Urothelium cell line (cell line): ENCODE measurements around the gene DDI2.

Experiments used
- DNase-seq: peaks from one replicate; pipeline ENCODE4 v3.0.0; 2011; ENCODE audit warnings: low spot score, mixed read lengths
- FAIRE-seq: peaks from 2 replicates; lab custom pipeline; 2011; peaks lifted over from hg19 to GRCh38; lab: Jason Lieb, UNC

Gene DDI2

DNA sequence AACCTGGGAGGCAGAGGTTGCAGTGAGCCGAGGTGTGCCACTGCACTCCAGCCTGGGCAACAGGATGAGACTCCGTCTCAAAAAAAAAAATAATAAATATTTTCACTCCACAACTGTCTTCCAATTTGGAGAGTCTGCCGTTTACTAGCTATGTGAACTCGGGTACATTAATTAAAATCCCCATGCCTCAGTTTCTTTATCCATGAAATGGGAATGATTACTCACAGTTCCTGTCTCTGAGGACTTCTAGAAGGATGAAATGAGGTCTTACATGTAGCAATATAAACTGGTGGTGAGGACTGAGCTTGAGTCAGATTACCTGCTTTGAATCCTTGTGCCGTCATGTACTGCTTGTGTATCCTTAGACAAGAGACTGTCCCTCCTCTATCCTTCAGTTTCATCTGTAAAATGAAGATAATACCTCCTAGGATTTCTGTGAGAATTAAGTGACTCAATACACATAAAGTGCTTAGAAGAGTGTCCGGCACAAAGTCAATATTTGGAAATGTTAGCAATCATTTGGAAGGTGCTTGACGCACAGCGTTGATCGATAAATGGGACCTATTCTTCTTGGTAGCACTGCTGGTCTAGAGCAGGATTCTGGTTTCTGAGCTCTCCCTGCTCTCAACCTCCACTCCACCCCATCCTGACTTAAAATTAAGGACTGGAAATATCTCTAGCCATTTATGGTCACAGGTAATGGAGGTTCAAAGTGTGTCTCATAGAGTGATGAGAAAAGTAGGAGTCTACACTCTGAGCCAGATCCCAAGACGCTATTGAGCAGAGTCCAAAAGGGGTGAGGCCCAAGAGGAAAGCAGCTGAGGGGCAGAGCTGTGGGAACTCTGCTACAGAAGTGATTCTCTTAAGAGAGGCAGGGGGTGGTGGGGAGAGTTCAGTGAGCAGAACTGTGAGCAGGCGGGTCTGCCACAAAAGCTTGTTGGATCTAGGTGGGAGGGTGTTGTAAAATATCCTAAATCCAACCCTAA, 11.6 kb upstream of the DDI2 start:
- no peak for DNase-seq
- no peak for FAIRE-seq

DNA sequence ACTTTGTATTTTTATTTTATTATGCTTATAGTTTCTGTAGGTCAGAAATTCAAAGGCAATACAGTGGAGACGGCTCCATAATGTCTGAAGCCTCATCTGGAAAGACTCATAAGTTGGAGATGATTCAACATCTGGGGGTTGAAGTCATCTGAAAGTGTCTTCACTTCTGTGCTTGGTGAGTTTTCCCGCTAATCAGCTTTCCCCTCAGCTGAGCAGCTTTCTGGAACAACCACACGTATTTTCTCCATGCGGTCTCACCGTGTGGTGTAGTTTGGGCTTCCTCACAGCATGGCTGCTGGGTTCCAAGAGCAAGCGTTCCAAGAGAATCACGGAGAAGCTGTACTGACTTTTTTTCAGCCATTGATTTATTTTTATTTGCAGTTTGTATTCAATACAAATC, 7.6 kb upstream of the DDI2 start:
- DNase-seq (no peak), FAIRE-seq (no peak)

DNA sequence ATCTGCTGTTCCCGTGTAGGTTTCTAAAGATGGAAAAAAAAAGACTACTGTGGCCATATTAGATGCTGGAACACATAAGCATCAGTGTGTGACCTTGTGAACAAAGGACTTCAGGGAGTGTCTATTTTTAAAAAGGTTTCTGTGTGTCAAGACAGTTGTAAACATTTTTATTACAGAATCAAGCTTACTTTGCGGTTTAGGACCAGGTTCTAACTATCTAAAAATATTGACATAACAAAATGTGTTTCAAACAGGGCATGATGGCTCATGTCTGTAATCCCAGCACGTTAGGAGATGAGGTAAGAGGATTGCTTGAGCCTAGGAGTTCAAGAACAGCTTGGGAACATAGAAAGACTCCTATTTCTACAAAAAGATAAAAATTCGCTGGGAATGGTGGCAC, 7.1 kb upstream of the DDI2 start:
- DNase-seq = no peak
- no peak for FAIRE-seq

DNA sequence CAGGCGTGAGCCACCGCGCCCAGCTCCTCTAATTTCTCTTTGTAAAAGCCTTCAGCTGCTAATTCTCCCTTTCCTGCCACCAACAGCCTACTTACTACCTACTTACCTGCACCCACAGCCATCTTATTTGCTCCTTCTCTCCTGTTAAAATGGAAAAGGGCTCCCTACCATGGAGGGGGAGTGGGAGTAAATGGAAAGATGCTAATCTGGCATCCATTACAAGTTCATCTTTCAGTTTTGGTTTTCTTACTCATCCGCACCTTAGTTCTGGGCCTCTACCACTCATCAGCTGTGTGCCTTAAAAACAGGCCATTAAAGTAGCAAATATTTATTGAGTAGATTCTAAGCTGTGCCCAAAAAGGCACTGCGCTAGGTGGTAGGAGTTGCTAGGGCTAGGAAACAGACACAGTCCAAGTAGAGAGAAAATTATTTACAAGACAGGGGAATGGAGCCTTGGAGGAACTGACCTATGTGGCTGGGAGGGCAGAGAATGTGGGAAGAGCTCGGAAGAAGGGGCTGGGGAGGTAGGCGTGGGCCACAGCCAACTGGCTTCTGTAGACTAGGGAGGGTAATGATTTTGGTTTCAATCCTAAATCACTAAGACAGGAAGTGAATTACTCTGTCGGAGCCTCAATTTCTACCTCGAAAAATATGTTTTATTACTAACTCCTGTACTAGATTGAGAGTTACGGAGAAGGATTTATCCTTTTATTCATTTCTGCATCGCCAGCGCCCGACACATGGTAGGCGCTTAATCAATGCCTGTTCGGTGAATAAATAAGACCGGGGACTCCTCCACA, 685 bp upstream of the DDI2 start:
- FAIRE-seq = no peak
- peak; percentile 24 for DNase-seq

DNA sequence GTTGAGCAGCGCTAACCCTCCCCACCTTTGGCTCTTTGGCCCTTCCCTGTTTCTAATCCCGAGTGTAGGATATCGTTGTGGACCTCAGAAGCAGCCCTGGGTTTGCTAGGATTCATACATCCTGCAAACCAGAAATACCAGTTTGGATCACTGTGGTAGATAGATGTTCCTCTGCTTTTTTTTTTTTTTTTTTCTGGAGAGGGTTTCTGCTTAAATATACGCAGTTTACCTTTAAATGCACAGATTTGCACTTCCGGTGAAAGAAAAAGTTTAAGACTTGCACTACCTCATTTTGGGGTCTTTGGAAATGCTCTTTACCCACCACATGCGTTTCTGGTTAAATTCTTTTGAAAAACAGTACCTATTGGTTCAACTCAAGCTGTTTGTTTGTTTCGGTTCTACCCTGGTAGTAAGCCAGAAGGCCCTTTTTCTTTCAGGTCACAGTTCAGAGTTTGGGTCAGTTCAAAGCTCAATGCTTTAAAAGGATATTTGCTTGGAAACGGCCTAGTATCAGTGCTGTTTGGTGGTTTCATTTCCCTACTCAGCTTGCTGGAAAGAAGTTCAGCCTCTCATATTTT, 908 bp downstream of the DDI2 start:
- no peak for FAIRE-seq
- DNase-seq = no peak

DNA sequence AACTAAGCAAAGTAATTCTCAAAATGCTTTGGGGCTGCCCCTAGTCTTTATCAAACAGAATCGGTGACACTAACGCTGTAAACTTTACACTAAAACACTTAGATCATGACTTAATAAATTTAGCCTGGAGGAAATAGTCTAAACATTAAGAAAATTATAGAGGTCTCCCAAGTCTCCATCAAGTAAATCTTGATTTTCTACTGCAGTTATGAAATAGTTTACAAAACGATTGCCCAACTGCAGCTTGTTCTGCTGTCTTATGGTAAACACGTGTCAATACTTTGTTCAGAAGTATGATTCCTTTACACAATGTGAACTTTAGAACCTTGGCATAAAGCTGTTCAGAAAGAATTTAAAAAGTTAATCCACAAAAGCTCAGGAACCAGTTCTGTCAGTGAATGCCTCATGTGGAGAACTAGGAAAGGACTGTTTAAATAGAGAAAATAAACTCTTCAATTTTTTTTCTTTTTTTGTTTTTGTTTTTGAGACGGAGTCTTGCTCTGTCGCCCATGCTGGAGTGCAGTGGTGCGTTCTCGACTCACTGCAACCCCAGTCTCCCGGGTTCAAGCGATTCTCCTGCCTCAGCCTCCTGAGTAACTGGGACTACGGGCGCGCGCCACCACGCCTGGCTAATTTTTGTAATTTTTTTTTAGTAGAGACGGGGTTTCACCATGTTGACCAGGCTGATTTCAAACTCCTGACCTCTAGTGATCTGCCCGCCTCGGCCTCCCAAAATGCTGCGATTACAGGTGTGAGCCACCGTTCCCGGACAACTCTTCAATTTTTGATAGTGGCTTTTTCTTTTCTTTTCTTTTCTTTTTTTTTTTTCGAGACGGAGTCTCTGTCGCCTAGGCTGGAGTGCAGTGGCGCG, 1.6 kb downstream of the DDI2 start:
- no peak for DNase-seq
- FAIRE-seq = no peak

DNA sequence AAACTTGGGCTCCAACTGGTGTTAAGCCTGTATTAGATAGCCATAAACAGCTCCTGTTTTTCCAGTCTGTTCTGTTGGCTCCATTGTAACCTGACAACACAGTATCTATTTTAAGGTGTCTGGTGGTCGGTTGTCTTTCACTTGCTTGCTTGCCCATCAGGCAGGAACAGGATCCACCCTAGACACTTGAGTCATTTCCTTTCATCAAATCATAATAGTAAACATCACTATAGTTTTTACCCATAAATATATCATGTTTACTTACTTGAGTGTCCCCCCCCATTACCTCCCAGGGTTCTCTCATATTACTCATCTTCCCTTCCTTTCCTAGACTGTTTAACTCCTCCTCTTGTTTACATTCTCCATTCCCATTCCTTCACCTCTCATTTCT, 2.9 kb downstream of the DDI2 start:
- no peak for DNase-seq
- FAIRE-seq = no peak

DNA sequence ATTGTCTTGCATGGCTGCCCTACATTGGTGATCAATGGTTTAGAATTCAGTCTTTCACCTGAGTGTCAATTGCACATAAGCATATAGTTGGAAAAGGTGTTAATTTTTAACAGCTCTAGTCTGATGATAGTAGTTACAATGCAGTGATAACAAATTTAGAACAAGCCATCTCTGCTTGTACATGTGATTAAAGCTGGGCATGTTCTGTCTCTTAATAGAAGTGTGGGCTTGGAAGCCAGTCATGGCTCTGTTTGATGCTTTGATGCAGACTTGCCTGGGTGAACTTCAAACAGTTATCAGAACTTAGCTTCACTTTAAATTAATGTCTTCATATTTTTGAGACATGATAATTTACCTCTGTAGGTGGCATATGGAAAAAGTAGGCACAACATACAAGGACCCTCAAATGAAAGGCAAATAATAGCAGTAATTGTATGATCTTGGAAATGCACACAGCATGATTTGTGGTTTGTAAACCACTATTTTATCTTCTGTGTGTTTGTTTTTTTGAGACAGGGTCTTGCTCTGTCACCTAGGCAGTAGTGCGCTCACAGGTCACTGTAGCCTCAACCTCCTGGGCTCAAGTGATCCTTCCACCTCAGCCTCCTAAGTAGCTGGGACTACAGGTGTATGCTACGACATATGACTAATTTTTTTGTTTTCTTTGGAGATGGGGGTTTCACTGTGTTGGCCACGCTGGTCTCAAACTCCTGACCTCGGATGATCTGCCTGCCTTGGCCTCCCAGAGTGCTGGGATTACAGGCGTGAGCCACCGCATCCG, 3.8 kb downstream of the DDI2 start:
- DNase-seq (no peak), FAIRE-seq (no peak)

DNA sequence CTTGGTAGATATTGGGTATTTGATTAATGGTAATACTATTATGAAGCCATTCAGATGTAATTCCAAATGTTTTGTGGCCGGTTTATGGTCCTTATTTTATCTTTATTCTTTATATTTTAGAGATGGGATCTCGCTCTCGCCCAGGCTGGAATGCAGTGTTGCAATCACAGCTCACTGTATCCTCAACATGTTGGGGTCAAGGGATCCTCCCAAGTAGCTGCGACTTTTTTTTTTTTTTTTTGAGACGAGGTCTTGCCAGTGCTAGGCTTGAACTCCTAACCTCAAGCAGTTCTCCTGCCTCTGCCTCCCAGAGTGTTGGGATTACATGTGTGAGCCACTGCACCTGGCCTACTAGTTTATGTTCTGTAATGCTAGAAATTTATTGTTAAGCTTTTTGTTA, 4.7 kb downstream of the DDI2 start:
- FAIRE-seq (no peak), DNase-seq (no peak)

DNA sequence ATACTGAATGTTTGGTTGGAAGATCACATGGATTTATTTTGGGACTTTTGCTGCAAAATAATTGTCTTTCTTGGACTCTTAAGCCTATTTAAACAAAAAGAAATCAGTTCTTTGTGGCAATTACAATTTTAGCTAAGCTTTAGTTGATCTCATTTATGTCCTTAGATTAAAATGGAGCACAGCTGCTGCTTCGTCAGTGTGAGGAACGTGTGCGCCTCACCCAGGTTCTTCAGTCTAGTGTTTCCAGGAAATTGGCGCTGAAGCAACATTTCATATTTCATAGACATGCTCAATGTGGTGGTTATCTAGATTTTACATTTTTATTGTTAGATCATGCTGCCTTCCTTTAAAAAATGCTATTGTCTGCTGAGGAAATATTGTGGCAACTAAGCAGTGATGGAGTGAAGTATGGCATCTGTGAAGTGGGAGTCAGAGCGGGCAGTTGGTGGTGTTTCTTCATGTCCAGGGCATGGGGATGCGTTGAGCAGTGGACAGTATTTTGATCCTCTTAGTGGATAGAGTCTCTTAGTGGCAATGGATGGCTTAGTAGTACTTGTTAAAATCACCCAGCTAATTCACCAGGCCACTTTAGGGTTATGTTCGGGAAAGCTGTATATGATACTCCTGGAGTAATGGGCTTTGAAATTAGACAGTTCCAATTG, 5.6 kb downstream of the DDI2 start:
- DNase-seq = no peak
- no peak for FAIRE-seq

DNA sequence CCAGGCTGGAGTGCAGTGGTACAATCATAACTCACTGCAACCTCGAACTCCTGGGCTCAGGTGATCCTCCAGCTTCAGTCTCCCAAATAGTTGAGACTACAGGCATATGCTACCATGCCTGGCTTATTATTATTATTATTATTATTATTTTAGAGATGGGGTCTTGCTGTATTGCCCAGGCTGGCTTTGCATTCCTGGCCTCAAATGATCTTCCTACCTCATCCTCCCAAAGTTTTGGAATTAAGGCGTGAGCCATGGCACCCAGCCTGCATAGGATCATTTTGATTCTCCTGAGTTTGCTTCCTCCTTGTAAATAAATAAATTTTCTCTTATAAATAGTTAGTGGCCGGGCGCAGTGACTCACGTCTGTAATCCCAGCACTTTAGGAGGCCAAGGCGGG, 6.2 kb downstream of the DDI2 start:
- DNase-seq (no peak), FAIRE-seq (no peak)

DNA sequence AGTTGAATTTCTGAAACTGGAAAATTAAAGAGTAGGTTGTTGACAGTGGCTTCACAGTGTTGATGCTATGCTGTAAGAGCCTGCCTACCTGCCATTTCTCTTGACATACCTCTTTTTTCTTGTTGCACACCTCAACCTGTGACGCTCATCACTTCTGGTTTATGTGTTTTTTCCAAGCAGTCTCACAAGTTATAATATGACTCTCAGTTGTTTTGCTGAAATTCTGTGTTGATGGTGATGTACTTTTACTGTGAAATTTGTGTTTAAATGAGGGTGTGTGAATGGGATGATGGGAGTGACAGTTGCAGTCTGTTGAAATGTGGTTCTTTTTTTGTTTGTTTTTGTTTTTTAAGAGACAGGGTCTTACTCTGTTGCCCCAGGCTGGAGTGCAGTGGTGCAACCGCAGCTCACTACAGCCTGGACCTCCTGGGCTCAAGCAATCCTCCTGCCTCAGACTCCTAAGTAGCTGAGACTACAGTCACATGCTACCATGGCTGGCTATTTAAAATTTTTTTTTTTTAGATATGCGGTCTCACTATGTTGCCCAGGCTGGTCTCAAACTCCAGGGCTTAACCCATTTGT, 7.0 kb downstream of the DDI2 start:
- DNase-seq = no peak
- FAIRE-seq = no peak

DNA sequence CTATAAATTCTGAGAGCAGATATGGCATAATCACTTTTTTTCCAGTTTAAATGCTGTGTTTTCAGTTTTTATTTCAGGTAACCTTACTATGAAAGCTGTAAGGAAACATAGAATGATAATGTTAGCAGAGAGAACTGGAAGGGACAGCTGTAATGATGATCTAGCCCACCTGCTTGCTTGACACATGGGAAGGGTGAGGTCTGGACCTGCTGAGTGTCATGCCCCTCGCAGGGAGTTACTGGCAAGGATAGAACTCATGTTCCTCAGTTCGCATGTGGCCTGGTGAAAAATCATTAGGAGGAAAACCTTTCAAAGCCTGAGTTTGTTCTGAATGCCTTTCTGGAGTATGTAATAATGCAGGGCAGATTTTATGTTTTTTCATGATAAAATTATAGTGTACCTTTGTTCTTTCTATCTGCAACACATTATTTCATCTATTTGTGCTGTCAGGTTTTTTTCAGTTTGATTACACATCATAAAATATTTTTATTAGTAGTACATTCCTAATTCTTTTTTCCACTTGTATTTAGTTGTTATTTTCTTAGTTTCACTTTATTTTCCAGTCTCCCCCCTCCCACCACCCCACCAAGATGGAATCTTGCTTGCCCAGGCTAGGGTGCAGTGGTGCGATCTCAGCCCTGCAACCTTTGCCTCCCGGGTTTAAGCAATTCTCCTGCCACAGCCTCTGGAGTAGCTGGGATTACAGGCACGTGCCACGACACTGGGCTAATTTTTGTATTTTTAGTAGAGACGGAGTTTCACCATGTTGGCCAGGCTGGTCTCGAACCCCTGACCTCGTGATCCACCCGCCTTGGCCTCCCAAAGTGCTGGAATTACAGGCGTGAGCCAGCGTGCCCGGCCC, 8.0 kb downstream of the DDI2 start:
- no peak for FAIRE-seq
- no peak for DNase-seq

DNA sequence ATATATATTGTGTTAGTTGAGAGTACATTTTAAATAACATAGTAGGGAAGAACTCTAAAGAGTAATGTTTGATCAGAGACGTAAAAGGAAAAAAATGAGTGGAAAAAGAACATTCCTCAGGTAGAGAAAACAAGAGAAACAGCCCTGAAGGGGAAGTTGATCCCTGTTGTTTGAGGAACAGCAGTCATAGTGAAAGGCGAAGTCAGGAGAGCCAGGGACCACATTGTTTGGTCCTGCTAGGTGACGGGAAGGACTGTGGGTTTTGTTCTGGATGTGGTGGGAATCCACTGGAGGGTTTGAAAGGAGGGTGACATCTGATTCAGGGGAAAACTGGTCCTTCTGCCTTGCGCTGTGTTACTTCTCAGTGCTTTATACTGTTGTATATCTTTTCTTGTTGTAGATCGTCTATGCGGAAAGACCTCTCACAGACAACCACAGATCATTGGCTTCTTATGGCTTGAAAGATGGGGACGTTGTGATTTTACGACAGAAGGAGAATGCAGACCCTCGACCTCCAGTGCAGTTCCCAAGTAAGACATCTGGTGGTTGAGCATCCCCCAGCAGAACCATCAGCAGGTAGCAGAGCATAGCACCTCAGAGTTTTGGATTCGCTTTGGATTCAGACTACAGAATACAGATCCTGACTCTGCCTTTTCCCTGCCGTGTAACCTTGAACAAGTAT, 9.2 kb downstream of the DDI2 start:
- FAIRE-seq (no peak), DNase-seq (no peak)

DNA sequence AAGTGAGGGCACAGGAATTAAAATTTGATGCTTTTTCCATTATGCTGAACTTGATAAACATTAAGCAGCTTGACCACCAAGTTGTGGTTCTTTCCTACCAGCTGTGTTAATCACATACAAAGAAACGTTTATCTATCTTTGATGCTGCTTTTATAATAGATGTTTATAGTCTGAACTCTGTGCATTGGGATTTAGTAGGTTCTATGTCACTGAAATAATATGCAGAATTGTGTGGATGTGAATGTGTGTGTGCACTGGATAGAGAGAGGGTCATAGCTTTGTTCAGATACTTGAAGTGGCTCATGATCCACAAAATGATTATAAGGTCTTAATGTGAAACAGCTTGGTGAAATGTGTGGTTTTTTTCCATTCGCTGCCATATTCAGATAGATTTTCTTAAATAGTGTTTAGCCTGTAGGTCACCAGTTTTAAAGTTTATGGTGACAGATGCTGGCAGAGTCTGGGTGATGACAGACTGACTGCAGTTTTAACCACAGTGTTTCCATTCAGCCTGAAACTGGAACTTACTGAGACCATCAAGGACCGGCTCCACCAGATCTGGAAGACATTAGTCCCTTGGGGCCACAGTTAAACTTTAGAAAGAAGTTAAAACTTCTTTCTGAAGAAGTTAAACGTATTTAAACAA, 10.2 kb downstream of the DDI2 start:
- FAIRE-seq = no peak
- no peak for DNase-seq

DNA sequence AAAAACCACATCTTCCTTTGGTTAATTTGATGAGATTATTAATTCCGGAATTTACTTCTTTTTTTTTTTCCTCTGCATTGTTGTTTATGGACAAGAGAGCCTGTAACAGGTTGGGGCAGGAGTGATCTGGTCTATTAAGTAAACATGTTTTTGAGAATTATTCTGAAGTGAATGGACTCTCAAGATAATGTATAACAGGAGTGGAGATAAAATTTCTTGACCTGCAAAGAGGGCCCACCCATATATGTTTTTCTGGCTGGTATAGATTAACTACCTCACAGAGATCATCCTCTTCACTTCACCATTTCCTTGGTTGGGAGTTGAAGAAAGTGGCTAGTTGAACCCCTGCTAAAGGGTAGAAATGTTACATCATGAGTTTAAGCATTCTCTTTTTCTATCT, 10.7 kb downstream of the DDI2 start:
- DNase-seq (no peak), FAIRE-seq (no peak)
